Left colon (tissue), 2 donors: ENCODE measurements around the gene EHD3. TPM values are rescaled to one million over a fixed set of nuclear protein-coding genes. Genes with fewer than 3 reads are reported as not detected.

Experiments used
- ATAC-seq: fragments of 200-7000 bp; cut with Tn5 transposase; one replicate; pipeline ENCODE4 v1.9.1; 2020; ENCODE audit warnings: mild to moderate bottlenecking, moderate library complexity
- DNase-seq, 2 donors: peaks; one replicate each; pipeline ENCODE4 v3.0.0-alpha.2; 2020
- intact Hi-C, 2 donors: fragments of 100-400 bp; cut with DNase I in 1 of 2; cut with micrococcal nuclease in 1 of 2; formaldehyde crosslinking; loops; one replicate each; pipeline versions ENCODE4 v1.11.2 to v1.14.0; 2022; cut with DNase I, micrococcal nuclease
- total RNA-seq, 2 donors: library from RNA; stranded (reverse); fragmentation: NEBNext Ultra II Directional; extraction: Animal tissue kit (Norgen Biotek cat#: 25700); gene quantifications; one replicate each; pipeline ENCODE4 v1.2.1, GENCODE V29; 2021
- donor health status: DM: no; HTN: no; CAD: no.
- donor health status: DM: yes; HTN: yes; CAD: no.

The EHD3 gene
- total RNA-seq, 2 donors from 2014 or later: 1.2 to 1.7 TPM

DNA sequence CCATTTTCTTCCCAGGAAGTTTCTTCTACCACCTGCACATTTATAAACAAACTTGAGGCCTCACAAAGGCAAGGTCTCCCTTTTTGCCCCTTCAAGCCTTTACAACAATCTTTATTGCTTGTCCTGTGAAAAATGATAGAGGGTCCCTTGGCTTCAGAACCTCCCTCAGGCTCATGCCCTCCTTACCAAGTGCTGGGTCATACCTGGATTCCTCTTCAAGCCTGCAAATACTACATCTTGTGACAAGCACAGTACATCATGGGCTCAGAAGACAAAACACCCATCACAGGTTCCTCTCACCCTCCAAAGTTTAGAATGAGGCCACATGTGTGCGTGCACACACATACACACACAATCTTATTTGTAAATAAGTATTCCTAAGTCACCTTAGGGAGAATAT is 25.7 kb upstream of the EHD3 start:
- intact Hi-C loops: no loop called here

DNA sequence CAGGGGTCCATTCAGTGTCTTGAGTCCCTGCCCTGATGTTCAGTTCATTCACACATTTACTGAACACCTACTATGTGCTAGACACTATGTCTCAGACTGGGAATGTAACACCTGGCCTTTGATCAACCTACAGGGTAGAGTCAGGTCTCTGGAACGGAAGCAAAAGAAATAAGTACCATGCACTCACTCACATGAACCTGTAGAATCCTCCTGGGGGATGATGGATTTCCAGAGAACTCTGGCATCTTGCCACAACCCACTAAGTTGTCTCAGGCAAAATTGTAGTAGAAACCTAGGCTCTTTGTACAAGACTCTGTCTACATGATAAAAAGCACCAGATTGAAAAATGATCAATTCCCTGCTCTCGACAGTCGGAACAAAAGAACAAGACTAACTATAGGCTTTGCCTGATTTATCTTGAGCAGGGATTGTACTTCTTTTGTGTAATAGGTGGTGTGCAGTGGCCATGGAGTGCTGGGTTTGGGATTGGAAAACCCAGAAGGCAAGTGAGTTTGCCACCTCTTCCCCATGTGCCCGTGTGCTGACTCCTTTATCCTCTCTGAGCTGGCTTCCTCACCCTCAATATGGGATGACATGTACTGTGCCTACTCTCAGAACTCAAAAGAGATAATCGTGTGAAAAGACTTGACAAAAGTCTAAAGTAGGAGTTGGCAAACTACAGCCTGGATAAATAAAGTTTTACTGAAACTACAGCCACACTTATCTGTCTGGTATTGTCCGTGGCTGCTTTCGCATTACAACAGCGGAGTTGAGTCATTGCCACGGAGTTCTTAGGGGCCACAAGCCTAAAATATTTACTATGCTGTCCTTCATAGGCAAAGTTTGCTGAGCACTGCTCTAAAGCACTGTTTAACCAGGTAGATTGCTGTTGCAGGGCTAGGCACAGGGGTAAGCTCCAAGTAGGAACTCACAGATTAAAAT is 21.0 kb upstream of the EHD3 start:
- intact Hi-C loops: no loop called here
- DNase-seq: no peak
- ATAC-seq: no peak

More for the DNA sequence above, 25.7 kb upstream of the EHD3 start:
- no peak for ATAC-seq
- no peak for DNase-seq

DNA sequence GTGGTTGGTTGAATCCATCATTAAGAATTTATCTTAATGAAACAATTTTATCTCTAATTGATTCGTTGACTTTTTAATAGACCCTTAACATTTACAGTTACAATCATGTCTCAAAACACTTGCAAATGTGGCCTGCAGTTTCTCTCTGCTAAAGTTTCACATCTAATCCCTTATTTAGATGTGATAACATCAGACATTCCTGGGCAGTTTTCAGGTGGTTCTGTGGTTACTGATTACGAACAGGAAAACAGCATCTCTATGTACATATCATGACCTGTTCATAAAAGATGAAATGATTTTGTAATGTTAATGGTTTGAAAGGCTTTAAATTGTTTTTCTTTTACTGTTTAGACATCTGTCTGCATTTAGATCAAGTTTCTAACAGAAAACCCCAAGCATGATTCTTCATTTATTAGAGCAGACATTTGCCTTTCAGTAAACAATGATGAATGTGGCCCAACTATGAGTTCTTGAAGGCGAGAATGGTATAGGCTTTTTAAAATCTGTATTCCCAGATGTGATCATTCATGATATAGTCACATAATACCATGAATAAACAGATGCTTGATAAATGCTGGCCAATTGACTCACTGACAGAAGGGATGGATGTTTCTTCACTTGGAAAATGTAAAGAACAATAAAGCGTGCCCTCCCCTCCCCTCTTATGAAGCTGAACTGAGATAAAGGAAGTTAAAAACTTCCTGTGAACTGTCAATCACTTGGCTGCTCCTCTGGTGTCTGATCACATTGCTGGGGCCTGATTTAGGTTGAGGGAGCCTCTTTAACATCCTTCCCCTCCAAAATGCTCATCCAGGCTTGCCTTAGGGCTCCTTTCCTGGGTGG is 20.1 kb upstream of the EHD3 start:
- ATAC-seq (no peak), DNase-seq (no peak)
- intact Hi-C loops: no loop called here

DNA sequence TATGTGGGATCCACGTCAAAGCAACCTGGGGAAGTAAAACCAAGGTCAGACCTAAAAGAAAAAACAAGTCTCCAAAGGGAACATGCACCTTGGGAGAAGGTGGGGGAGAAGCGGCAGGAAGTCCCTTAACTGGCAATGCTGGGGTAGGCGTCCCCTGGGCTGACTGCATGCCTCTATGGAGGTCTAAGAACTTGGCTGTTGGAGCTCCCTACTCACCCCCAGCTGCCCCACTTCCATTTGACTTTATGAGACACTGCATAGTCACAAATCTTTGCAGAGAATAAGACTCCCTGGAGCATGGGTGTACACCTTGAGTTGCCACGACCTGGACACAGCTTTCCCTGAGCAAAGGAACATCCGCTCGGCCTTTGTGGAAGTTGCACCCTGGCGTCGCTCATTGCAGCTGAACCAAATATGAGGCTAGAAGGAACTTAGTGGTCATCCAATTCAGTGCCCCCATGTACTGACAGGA is 19.5 kb upstream of the EHD3 start:
- intact Hi-C loops: no loop called here
- ATAC-seq (no peak), DNase-seq (no peak)

DNA sequence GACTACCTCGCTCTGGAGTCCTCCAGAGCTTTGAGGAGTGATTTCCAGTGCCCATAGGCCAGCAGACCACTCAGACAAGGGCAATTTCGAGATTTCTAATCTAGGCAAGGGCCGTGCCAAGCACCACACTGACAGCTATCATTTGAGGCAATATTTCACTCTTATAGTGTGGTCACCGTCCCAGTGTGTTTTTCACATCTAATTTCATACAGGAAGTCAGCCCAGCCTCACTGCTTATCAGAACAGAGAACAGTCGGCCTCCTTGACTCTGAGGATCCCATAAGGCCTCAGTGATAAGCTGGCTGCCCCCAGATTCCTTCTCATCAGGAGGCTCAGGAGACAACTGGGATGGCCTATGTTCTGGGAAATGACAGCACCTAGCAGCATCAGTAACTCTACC is 17.2 kb upstream of the EHD3 start:
- intact Hi-C loops: no loop called here
- DNase-seq (no peak), ATAC-seq (no peak)

DNA sequence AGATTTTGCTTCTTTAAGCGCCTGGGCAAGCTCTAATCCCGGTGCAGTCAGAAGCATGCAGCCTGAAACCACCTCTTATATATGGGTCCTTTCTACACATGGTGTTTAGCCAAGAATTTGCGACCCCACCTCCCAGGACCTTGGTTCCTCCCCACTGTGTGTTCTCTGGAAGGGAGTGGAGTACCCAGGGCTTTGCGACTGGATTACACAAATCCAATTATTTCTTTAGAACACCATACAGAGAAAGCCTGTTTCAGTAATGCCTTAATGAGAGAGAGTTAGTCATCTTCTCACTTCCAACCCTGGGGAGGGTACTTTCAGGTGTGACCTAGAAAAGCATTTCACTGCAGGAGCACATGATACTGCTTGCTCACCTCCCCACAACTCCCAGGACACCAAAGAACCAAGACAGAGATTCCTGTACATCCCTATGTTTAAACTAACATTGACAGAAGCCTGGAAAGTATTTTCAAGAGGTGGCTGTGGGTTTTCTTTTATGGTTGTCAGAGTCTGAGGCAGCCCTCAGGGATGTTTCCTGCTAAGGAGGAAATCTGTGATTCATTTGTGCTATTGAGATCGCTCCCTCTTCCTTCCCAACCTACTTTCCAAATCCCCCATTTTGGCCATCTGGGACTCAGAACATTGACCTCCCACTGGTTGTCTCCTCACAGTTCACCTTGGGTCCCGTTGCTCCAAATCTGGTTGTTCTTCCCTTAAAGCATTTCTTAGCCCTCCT is 16.3 kb upstream of the EHD3 start, which contains the start of gene CAPN14:
Gene CAPN14, minus strand, starts transcription at position 51 of the 736 bp plus-strand sequence. CDS start 12,068 bp downstream, outside the sequence.
- intact Hi-C loops: no loop called here
- DNase-seq (no peak), ATAC-seq (no peak)

DNA sequence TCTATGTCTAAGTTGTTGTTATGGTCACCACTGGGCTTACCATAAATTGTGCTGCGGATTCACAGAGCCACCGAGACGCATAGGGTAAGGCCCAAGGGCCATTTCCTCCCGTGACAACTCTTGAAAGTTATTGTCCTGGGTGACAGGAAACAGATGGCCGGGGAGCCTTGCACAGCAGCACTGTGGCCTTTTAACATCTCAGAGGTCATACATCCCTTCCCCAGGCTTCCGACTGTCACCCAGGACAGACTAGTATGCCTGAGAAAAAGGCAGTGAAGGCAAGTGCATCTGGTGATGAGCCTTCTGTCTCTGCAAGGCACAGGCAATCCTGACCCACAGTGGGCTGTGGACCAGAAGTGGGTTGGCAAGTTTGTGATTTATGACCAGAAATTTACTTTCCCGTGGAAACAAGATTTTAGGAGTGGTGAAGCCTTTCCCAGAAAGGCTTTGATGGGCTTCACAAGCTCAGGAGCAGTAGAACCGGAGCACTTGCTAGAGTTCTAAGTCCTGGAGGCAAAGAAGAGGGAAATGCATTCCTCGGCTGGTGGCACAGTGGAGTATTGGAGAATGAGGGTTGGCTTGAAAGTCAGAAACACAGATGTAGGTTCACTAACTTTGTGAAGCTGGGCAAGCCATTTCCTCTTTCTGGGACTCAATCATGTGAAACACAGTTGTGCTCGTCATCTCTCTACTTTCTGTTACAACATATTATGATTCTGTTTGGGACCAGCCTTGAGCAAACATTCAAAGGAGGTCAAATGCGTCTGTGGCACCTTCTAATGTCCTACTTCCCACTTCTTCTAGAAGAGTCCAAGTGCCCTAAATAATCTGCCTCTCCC is 14.6 kb upstream of the EHD3 start:
- peak in 1 of 2 donors; percentile 16 for DNase-seq
- ATAC-seq: peak; percentile 94
- intact Hi-C loops: no loop called here

DNA sequence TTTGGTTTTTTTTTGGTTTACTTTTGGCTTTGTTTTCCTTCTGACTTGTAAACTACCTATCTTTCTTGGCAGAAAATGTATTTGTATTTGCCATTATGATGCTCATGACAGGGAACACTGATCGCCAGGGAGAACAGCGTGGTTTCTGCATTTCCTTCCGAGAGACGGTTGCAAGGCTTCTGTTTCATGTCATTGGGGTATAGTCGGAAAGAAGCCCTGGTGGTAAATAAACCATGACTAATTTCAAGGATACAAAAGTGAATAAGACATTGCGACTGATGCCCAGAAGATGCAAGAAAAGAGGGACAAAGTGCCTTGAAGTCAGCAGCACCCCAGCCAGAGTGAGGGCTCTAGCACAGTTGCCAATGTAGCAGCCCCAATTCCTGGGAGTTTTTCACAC is 12.4 kb upstream of the EHD3 start:
- no peak for DNase-seq
- no peak for ATAC-seq
- intact Hi-C loops: no loop called here

DNA sequence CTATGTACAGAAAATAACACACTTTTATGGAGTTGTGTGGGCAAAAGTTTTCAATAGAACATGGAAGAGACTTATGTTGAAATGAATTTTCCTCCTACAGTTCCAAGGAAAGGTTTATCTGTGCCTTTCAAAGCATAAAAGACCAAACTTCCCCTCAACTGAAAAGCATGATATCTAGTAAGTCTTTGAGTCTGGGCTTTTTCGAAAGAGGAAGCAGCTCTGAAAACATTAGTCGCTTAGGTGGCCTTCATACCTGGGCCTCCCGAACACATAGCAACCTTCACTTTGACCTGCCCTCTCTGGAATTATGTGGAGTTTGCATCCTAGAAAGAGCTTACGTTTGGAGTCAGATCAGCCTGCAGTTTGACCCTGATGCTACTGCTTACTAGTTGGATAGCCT is 11.9 kb upstream of the EHD3 start:
- ATAC-seq (no peak), DNase-seq (no peak)
- intact Hi-C loops: no loop called here

DNA sequence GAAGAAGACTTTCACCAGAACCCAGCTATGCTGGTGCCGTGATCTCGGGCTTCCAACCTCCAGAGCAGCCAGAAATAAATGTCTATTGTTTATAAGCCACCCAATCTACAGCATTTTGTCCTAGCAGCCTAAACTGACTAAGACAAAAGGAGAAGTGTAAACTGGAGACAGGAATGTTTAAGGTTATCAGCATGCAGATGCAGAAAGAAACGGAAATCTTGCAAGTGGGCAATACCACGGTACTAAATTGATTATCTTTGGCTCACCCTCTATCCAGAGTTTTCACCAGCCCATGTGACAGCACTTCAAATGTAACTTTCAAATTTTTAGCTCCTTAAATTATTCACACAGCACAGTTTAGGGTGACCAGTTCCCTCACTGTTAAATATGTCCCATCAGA is 10.9 kb upstream of the EHD3 start:
- ATAC-seq (no peak), DNase-seq (no peak)
- intact Hi-C loops: no loop called here

DNA sequence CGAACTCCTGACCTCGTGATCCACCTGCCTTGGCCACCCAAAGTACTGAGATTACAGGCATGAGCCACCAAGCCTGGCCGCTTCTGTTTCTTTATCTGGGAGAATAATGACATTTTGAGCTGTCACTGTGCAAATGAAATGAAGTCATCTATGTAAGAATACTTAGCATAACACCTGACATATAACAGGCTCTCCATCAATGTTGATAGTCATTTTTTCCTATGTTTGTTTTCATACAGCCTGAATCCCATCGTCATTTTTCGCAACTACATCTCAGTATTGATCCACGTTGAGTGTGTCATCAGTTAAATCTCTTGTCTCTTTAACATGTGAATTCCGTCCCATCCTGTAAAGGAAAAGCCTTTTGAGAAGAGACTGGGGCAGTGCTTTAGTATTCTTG is 10.2 kb upstream of the EHD3 start:
- intact Hi-C loops: no loop called here
- no peak for ATAC-seq
- no peak for DNase-seq

DNA sequence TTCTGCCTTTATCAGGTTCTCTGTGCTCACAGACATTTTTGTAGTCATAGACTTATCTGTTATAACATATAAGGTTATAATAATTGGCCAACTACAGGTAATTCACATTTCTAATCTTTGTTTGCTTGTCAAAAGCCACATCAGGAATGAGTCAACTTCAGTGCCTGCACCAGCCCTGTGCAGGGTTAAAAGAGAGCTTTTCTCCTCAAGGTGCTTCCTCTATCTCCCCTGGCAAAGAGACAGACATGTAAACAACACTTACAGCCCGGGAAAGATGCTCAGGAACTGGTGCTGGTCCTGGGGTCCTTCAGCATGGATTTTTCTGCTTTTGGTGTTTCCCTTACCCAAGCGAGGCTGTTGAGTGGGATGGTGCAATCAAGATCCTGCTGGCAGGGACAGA is 7.7 kb upstream of the EHD3 start:
- intact Hi-C loops: no loop called here
- no peak for DNase-seq

DNA sequence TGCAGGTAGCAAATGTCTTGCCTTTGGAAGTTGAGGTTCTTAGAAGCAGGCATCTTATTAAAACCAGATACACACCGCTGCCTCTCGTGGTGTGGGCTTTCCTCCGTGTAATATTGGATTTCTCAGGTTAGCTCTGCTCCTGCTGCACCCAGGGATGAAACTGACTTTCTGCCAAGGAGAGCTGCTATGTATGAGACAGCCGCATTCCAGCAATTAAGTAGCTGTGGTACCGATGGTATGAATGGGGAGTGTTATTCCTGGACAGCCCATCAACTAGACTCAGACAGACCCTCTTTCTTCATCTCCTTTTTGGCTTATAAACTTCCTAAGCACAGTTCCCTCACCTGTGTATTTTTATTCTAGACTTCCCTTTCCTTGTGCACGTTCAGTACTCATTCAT is 6.8 kb upstream of the EHD3 start:
- intact Hi-C loops: no loop called here
- ATAC-seq (no peak), DNase-seq (no peak)

More for the DNA sequence above, 7.7 kb upstream of the EHD3 start:
- no peak for ATAC-seq

DNA sequence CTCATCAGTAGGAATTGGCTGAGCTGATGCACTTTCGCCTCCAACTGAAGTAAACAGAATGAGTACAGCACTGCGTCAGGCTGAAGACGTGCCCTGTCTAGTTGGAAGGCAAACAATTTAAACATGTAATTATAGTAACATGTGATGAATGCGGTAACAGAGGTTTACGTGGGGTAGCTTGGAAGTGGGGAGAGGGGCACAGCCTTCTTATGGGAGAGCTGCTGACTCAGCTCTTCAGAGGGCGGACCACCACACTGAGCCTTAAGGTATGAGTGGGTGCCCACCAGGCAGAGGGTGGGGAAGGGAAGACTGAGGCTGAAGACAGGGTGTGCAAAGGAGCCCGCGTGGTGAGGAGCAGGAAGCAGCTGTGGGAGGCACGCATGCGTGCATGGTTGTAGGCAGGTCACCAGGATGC is 6.2 kb upstream of the EHD3 start:
- DNase-seq (no peak), ATAC-seq (no peak)
- intact Hi-C loops: no loop called here

DNA sequence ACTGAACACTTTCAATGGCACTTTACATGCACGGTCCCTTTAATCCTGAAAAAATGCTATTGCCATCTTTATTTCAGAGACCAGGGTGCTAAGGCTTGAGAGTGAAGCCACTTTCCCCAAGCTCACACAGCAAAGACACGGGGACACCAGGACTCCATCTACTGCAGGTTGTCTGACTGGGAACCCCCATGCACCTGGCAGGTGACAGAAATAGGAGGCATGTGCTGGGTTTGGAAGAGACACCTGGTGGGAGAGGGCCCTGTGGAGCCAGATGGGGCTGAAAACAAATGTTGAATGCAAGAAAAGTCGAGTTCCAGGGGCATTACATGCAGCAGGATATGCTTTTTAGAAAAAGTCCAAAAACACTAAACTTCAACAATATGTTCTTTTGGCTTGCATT is 5.2 kb upstream of the EHD3 start:
- intact Hi-C loops: no loop called here
- no peak for ATAC-seq
- no peak for DNase-seq

DNA sequence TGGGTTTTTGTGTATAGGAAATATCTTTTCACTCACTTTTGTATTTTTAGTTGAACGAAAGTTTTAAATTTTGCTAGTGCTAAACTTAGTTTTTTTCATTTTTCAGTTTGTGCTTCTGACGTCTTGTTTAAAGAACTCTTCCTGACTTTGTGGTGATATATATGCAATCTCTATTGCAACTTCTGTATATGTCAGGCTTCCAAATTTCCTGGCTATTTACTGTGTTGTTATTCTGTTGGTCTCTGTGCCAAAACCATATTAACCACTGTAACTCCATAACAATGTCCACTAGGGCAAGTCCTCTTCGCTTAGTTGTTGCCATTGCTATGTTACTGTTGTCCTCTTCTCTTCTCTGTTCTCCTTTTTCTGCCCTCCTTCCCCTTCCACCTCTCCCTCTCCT is 3.2 kb upstream of the EHD3 start:
- no peak for ATAC-seq
- DNase-seq: no peak
- intact Hi-C loops: no loop called here

DNA sequence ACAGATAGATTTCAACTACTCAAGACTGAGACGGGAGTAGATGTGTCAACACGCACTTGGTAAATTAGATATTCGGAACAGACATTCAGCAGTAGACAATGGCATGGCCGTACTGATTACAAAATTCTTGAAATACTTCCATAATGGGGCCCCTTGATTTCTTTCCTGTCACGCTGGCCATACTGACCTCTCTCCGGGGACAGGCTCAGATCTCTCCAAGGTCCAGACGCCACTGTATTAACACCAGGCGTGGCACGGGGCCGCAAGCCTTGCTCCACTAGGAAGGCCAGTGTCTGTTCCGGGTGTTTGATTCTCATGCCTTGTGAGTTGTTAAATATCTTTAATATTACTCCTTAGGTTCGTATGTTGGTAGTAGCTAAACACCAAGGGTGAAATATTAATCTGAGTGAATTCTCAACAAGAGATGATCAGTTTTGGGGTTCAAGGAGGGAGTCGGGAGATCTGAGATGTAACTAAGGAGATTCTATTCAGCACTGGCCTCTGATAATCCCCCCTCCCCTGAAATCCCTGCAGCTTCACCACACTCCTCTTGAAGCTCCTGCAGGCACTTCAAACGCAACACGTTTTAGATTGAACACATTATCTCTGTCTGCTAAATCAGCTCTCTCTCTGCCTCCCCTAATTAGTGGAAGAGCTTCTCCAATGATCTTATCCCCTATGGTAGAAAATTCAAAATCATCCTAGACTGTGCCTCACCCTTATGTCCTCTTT is 2.2 kb upstream of the EHD3 start:
- ATAC-seq (no peak), DNase-seq (no peak)
- intact Hi-C loops: no loop called here

DNA sequence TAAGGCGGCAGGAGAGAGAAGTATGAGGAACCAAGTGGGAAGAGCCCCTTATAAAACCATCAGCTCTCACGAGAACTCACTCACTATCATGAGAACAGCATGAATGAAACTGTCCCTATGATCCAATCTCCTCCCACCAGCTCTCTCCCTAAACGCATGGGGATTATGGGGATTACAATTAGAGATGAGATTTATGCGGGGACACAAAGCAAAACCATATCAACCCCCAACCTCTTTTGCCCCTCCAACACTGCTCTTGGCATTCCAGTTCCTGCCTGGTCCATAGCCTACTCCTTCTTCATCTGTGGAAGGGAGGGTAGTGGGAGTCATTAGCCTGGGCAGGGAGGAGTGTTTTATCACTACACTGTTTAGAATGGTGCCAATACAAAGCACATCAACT is 1.4 kb upstream of the EHD3 start:
- ATAC-seq (no peak), DNase-seq (no peak)
- intact Hi-C loops: no loop called here
